ENCODE measurements around the gene ADGRG6.
A peak's percentile ranks its signal among the peaks of the same experiment; 100 is the strongest.
"Not testable (repeated sequence)": the region's sequence is repeated elsewhere in the genome, so short reads cannot be mapped to it uniquely, and the experiment has no call there.

The ADGRG6 gene

GRCh38 chr6:142301651-142302391 is at the start of gene ADGRG6:
Gene ADGRG6, plus strand, starts transcription at chr6:142302007. Its CDS starts 323 bp downstream, at chr6:142302330.
- DNase-seq = peak; percentile 64

- DNase-seq = no peak
Observed at GRCh38 chr6:142254513-142254912, 47.3 kb upstream of the ADGRG6 start.

GRCh38 chr6:142255785-142256184 is 46.0 kb upstream of the ADGRG6 start:
- DNase-seq = no peak

GRCh38 chr6:142258305-142258704 is 43.5 kb upstream of the ADGRG6 start:
- no peak for DNase-seq

GRCh38 chr6:142258757-142259156 is 43.0 kb upstream of the ADGRG6 start:
- no peak for DNase-seq

- no peak for DNase-seq
Observed at GRCh38 chr6:142260748-142261147, 41.1 kb upstream of the ADGRG6 start.

- DNase-seq = no peak
Observed at GRCh38 chr6:142262231-142262630, 39.6 kb upstream of the ADGRG6 start.

GRCh38 chr6:142265476-142265875 is 36.3 kb upstream of the ADGRG6 start:
- DNase-seq = no peak

GRCh38 chr6:142266060-142266459 is 35.7 kb upstream of the ADGRG6 start:
- no peak for DNase-seq

- DNase-seq = no peak
Observed at GRCh38 chr6:142271476-142271875, 30.3 kb upstream of the ADGRG6 start.

- DNase-seq = no peak
Observed at GRCh38 chr6:142274656-142275055, 27.2 kb upstream of the ADGRG6 start.

GRCh38 chr6:142275236-142276006 is 26.4 kb upstream of the ADGRG6 start:
- no peak for DNase-seq

- no peak for DNase-seq
Observed at GRCh38 chr6:142276256-142276655, 25.6 kb upstream of the ADGRG6 start.

- no peak for DNase-seq
Observed at GRCh38 chr6:142279350-142280180, 22.2 kb upstream of the ADGRG6 start.

GRCh38 chr6:142280265-142280664 is 21.5 kb upstream of the ADGRG6 start:
- DNase-seq = no peak

- DNase-seq = no peak
Observed at GRCh38 chr6:142280927-142281326, 20.9 kb upstream of the ADGRG6 start.

GRCh38 chr6:142283138-142283537 is 18.7 kb upstream of the ADGRG6 start:
- DNase-seq = not testable (repeated sequence)

- DNase-seq = no peak
Observed at GRCh38 chr6:142284419-142284818, 17.4 kb upstream of the ADGRG6 start.

GRCh38 chr6:142285235-142286087 is 16.3 kb upstream of the ADGRG6 start:
- DNase-seq = no peak

- no peak for DNase-seq
Observed at GRCh38 chr6:142286088-142286409, 15.8 kb upstream of the ADGRG6 start.

GRCh38 chr6:142289687-142290086 is 12.1 kb upstream of the ADGRG6 start:
- DNase-seq = no peak

- DNase-seq = no peak
Observed at GRCh38 chr6:142290851-142291250, 11.0 kb upstream of the ADGRG6 start.

GRCh38 chr6:142291512-142291911 is 10.3 kb upstream of the ADGRG6 start:
- DNase-seq = no peak

Measured in left hindlimb (tissue), 1 donor.